ENCODE results near the gene ZNF827. TPM values are rescaled to one million over a fixed set of nuclear protein-coding genes. Genes with fewer than 3 reads are reported as not detected.

ZNF827 gene
- total and polyA plus RNA-seq, 2 of the 13 experiments (the other 11 are each of a cell fraction or from before 2014, with no cell fraction given): 2.8 TPM

GRCh38 chr4:145734576-145735346 lies 203.9 kb downstream of the ZNF827 start:
- Histone ChIP-seq H3K4me1 (ENCODE audit: insufficient read depth, low read length) (peaks cover 20% of the 10 kb centered on the region), H3K36me3 (replicated peaks in 1 of 2; ENCODE audit: control insufficient read depth in 1 of 2, insufficient read depth in 2 of 2, low read length in 2 of 2) (no peaks in the 10 kb centered on the region), H3K27me3 (ENCODE audit: control insufficient read depth in 1 of 2, insufficient read depth in 2 of 2, low read length in 2 of 2) (peaks cover 0 to 35% of the 10 kb centered on the region in 2 experiments; a peak in 3 of 5 replicates), H3K4me3 (replicated peaks in 1 of 3; ENCODE audit: insufficient read depth in 1 of 3, low read depth in 2 of 3, low read length in 3 of 3) (no peak overlapping the region), H3K9ac (ENCODE audit: insufficient read depth, low read depth, low read length) (no peak overlapping the region), H3K4me2 (ENCODE audit: low read depth, low read length) (no peak overlapping the region), H3K9me3 (ENCODE audit: low read length) (no peaks in the 10 kb centered on the region), H3K79me2 (ENCODE audit: insufficient read depth, low read length) (no peaks in the 10 kb centered on the region), H4K20me1 (ENCODE audit: insufficient read depth, low read length) (no peaks in the 10 kb centered on the region), H2AFZ (ENCODE audit: low read length) (no peak overlapping the region), H3K27ac (ENCODE audit: extremely low read length, insufficient read depth, low read length) (no peak overlapping the region)
- ChIA-PET POLR2A (no interaction called here), CTCF (ENCODE audit: low intra/inter-chr PET ratio, low total read pairs) (no interaction called here)
- no TSS peak for BruUV-seq (replicated peaks)
- TF ChIP-seq HNF4G (IDR thresholded peaks at IDR 0.05; ENCODE audit: borderline replicate concordance, low read depth, low read length) (no peak), HNF4G (CRISPR knock-in tag; IDR thresholded peaks at IDR 0.05; ENCODE audit: borderline replicate concordance, low read depth) (no peak), IRF1 (CRISPR knock-in tag; IDR thresholded peaks at IDR 0.05; ENCODE audit: low read depth) (no peak), KLF15 (CRISPR knock-in tag; IDR thresholded peaks at IDR 0.05; ENCODE audit: borderline replicate concordance) (no peak), ZNF230 (CRISPR knock-in tag; IDR thresholded peaks at IDR 0.05) (no peak), FOSL2 (CRISPR knock-in tag; IDR thresholded peaks at IDR 0.05) (peak; percentile 36; the same call in 1 of the 2 replicates), HMGXB3 (CRISPR knock-in tag; IDR thresholded peaks at IDR 0.05; ENCODE audit: borderline replicate concordance) (no peak), ZNF260 (CRISPR knock-in tag; IDR thresholded peaks at IDR 0.05; ENCODE audit: borderline replicate concordance, low read depth) (no peak), KAT8 (CRISPR knock-in tag; IDR thresholded peaks at IDR 0.05) (no peak)
- in situ Hi-C loops (cut with HindIII; ENCODE audit: extremely low pct_ligation_motif_present, low pct_unique_long_range_greater_than_20kb): loop anchor here (10.0 kb wide), 1 partner anchor 200 kb away; the partner anchor contains the start of gene ZNF827
- ATAC-seq: peak; percentile 29
- 7% methylated on average over 13 of the region's 14 CpGs for WGBS (ENCODE audit: low lambda C conversion rate)
- FAIRE-seq: no peak
- intact Hi-C loops (cut with micrococcal nuclease; ENCODE audit: unreplicated experiment): no loop called here
- peak; percentile 36 for DNase-seq (ENCODE audit: low spot score)

All from HepG2 (cell line).